A549 (cell line): ENCODE data around the gene RABGAP1L. TPM values are rescaled to one million over a fixed set of nuclear protein-coding genes. Genes with fewer than 3 reads are reported as not detected.

Experiments used
- ATAC-seq, 2 experiments: fragments of 200-7000 bp in 1 of 2; fragments of >200 bp in 1 of 2; cut with Nextera tagmentation in 1 of 2; cut with Tn5 transposase in 1 of 2; 3 replicates each; pipeline versions ENCODE4 v1.8.0 to v1.9.1; 2018 to 2020; ENCODE audit warnings: mild to moderate bottlenecking in 1 of 2, moderate library complexity in 1 of 2
- CTCF ChIA-PET: fragments of 300-600 bp; sonication (Branson Sonifier 250); formaldehyde crosslinking; extraction: SDS; loops from one replicate; lab custom pipeline; 2021; ENCODE audit warnings: antibody characterized with exemption, inconsistent platforms; lab: Yijun Ruan, JAX
- POLR2A ChIA-PET: fragments of 350-600 bp; formaldehyde crosslinking; extraction: SDS; loops from one replicate; lab custom pipeline; 2021; ENCODE audit warnings: antibody characterized with exemption, inconsistent platforms; lab: Yijun Ruan, JAX
- DNase-seq, 2 experiments: peaks; one replicate each; pipeline versions ENCODE4 v3.0.0 to v3.0.0-alpha.2; 2011 to 2016; ENCODE audit warnings: low read depth in 1 of 2, low spot score in 1 of 2
- FAIRE-seq: peaks from 2 replicates; lab custom pipeline; 2011; peaks lifted over from hg19 to GRCh38; lab: Jason Lieb, UNC
- H3K27ac ChIP-seq, 2 experiments: fragments of >200 bp; sonication (Bioruptor Twin); formaldehyde crosslinking; 3 replicates each; pipeline ENCODE4 v1.5.1; 2016 to 2017
- H3K4me1 ChIP-seq: fragments of >200 bp; sonication (Bioruptor Twin); formaldehyde crosslinking; 3 replicates; pipeline ENCODE4 v1.6.1; 2016
- H3K4me2 ChIP-seq: fragments of >200 bp; sonication (Bioruptor Twin); formaldehyde crosslinking; 3 replicates; pipeline ENCODE4 v1.6.1; 2016
- H3K4me3 ChIP-seq: fragments of >200 bp; sonication (Bioruptor Twin); formaldehyde crosslinking; 3 replicates; pipeline ENCODE4 v1.5.1; 2016
- H3K9me3 ChIP-seq: fragments of >200 bp; sonication (Bioruptor Twin); formaldehyde crosslinking; 3 replicates; pipeline ENCODE4 v1.6.1; 2016
- CHD2 ChIP-seq: fragments of 150-350 bp; IDR thresholded peaks from 2 replicates; pipeline ENCODE4 v1.6.1; 2014; ENCODE audit warnings: low read length; ENCODE audit not compliant: partially characterized antibody
- HEYL ChIP-seq: fragments of 250-450 bp; sonication (Bioruptor Pico); IDR thresholded peaks from 2 replicates; pipeline ENCODE4 v1.8.0; 2021; ENCODE audit warnings: mild to moderate bottlenecking, moderate library complexity
- HOXA7 ChIP-seq: fragments of 250-450 bp; sonication (Bioruptor Pico); IDR thresholded peaks from 2 replicates; pipeline ENCODE4 v1.5.0; 2020; ENCODE audit warnings: mild to moderate bottlenecking, moderate library complexity
- HOXB5 ChIP-seq: fragments of 250-450 bp; sonication (Bioruptor Pico); IDR thresholded peaks from 2 replicates; pipeline ENCODE4 v1.5.0; 2020; ENCODE audit warnings: mild to moderate bottlenecking, moderate library complexity
- JUN ChIP-seq, 2 experiments: fragments of >200 bp; sonication (Bioruptor Twin); formaldehyde crosslinking; IDR thresholded peaks; 2 replicates in 1 of 2; 3 replicates in 1 of 2; pipeline ENCODE4 v1.6.1; 2016 to 2017
- JUNB ChIP-seq: fragments of >200 bp; sonication (Bioruptor Twin); formaldehyde crosslinking; IDR thresholded peaks from 2 replicates; pipeline ENCODE4 v1.6.1; 2016
- KDM1A ChIP-seq: fragments of 200-600 bp; sonication (generic); IDR thresholded peaks from 2 replicates; pipeline ENCODE4 v1.6.1; 2016; ENCODE audit warnings: low read depth, mild to moderate bottlenecking
- KDM5A ChIP-seq: fragments of 200-600 bp; sonication (generic); IDR thresholded peaks from 2 replicates; pipeline ENCODE4 v1.6.1; 2016; ENCODE audit warnings: antibody characterized with exemption, mild to moderate bottlenecking
- NPAS2 ChIP-seq: fragments of 250-450 bp; sonication (Bioruptor Pico); IDR thresholded peaks from 2 replicates; pipeline ENCODE4 v1.8.0; 2022; ENCODE audit warnings: mild to moderate bottlenecking, moderate library complexity, borderline replicate concordance
- RAD21 ChIP-seq, 2 experiments: fragments of >200 bp in 1 of 2; sonication (Bioruptor Twin) in 1 of 2; formaldehyde crosslinking in 1 of 2; IDR thresholded peaks in 1 of 2; conservative IDR thresholded peaks in 1 of 2; 2 replicates in 1 of 2; 3 replicates in 1 of 2; pipeline ENCODE4 v1.6.1; 2012 to 2018; ENCODE audit warnings: inconsistent platforms in 1 of 2
- RCOR1 ChIP-seq: fragments of 150-350 bp; IDR thresholded peaks from 2 replicates; pipeline ENCODE4 v1.6.1; 2014; ENCODE audit warnings: antibody characterized with exemption, low read length, low read depth
- RFX5 ChIP-seq: fragments of 450-650 bp; IDR thresholded peaks from 2 replicates; pipeline ENCODE4 v1.7.1; 2014; ENCODE audit warnings: antibody characterized with exemption, mild to moderate bottlenecking, moderate library complexity
- TFCP2L1 ChIP-seq: fragments of 250-450 bp; sonication (Bioruptor Pico); IDR thresholded peaks from 2 replicates; pipeline ENCODE4 v1.5.0; 2021; ENCODE audit warnings: mild to moderate bottlenecking
- WGBS: methylation state at CpG from one replicate; pipeline ENCODE4 v1.1.6; 2017; ENCODE audit errors: missing lambda C conversion rate; 5-methylcytosine and 5-hydroxymethylcytosine counted together
- polyA plus RNA-seq, 4 experiments: library from polyadenylated mRNA; depleted of rRNA in 3 of 4; stranded (reverse); fragments of >200 nt; fragmentation: RNase III in 1 of 4; extraction: RNeasy Plus Mini Kit Qiagen cat#74134 plus additional on column Dnase treatment in 1 of 4; gene quantifications; 2 replicates in 3 of 4; 3 replicates in 1 of 4; pipeline ENCODE4 v1.2.3, GENCODE V29; 2011 to 2017
- TF ChIP-seq, protein P1 (sequence below): fragments of 450-650 bp; IDR thresholded peaks from 2 replicates; pipeline ENCODE4 v1.6.1; 2014; ENCODE audit warnings: antibody characterized with exemption
- TF ChIP-seq, protein P2 (sequence below): fragments of >200 bp; sonication (Bioruptor Twin); formaldehyde crosslinking; IDR thresholded peaks from 3 replicates; pipeline ENCODE4 v1.5.1; 2016
- TF ChIP-seq, protein P3 (sequence below): fragments of >200 bp; sonication (Bioruptor Twin); formaldehyde crosslinking; IDR thresholded peaks from 3 replicates; pipeline ENCODE4 v1.6.1; 2016
- TF ChIP-seq, protein P4 (sequence below): fragments of 200-600 bp; sonication (generic); IDR thresholded peaks from 2 replicates; pipeline ENCODE4 v1.6.1; 2016; ENCODE audit warnings: antibody characterized with exemption, mild to moderate bottlenecking, moderate library complexity

Gene RABGAP1L
- polyA plus RNA-seq, 2 of the 4 experiments (the other 2 are of a cell fraction), result 8.2 to 18.6 TPM

DNA sequence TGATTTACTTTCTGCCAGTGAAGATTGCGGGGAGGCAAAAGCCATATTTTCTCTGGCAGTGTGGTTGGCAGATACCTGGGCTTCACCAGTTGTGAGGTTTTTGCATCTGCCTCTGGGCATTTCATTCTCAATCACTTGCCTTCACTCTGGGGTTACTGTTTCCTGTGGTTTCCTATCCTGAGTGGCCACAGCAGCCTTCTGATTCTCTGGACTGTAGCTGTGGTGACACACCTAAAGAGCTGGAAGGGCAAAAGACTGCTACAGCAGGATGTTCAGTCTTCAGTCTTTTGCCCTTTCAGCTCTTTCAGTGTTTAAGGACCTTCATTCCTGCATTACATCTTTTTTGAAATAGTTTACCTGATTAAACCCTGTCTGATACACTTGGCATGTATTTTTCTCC, 237.9 kb downstream of the RABGAP1L start:
- H3K9me3 ChIP-seq, result no peaks in the 10 kb centered on the region
- POLR2A ChIA-PET, result no interaction called here
- CTCF ChIA-PET, result interaction anchor here (0.7 kb wide), 1 partner anchor 68 kb away, joined by 3 read pairs; no protein-coding TSS in a partner anchor
- WGBS, result 92% methylated on average over 1 of the region's 1 CpG
- TF ChIP-seq HOXA7 (CRISPR knock-in tag), result no peak
- TF ChIP-seq NPAS2 (CRISPR knock-in tag), result no peak
- no peak for TF ChIP-seq RCOR1
- TF ChIP-seq, protein P1, sequence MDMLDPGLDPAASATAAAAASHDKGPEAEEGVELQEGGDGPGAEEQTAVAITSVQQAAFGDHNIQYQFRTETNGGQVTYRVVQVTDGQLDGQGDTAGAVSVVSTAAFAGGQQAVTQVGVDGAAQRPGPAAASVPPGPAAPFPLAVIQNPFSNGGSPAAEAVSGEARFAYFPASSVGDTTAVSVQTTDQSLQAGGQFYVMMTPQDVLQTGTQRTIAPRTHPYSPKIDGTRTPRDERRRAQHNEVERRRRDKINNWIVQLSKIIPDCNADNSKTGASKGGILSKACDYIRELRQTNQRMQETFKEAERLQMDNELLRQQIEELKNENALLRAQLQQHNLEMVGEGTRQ, result no peak
- no peak for TF ChIP-seq KDM5A
- TF ChIP-seq CHD2, result no peak
- TF ChIP-seq, protein P2, sequence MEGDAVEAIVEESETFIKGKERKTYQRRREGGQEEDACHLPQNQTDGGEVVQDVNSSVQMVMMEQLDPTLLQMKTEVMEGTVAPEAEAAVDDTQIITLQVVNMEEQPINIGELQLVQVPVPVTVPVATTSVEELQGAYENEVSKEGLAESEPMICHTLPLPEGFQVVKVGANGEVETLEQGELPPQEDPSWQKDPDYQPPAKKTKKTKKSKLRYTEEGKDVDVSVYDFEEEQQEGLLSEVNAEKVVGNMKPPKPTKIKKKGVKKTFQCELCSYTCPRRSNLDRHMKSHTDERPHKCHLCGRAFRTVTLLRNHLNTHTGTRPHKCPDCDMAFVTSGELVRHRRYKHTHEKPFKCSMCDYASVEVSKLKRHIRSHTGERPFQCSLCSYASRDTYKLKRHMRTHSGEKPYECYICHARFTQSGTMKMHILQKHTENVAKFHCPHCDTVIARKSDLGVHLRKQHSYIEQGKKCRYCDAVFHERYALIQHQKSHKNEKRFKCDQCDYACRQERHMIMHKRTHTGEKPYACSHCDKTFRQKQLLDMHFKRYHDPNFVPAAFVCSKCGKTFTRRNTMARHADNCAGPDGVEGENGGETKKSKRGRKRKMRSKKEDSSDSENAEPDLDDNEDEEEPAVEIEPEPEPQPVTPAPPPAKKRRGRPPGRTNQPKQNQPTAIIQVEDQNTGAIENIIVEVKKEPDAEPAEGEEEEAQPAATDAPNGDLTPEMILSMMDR, result no peak
- TF ChIP-seq HEYL (CRISPR knock-in tag), result no peak
- TF ChIP-seq, protein P3, sequence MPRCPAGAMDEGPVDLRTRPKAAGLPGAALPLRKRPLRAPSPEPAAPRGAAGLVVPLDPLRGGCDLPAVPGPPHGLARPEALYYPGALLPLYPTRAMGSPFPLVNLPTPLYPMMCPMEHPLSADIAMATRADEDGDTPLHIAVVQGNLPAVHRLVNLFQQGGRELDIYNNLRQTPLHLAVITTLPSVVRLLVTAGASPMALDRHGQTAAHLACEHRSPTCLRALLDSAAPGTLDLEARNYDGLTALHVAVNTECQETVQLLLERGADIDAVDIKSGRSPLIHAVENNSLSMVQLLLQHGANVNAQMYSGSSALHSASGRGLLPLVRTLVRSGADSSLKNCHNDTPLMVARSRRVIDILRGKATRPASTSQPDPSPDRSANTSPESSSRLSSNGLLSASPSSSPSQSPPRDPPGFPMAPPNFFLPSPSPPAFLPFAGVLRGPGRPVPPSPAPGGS, result no peak
- no peak for TF ChIP-seq RAD21 (conservative IDR thresholded peaks at IDR 0.05 in 1 of 2, IDR thresholded peaks at IDR 0.05 in 1 of 2)
- ATAC-seq, result no peak
- FAIRE-seq, result no peak
- DNase-seq, result no peak
- no peak overlapping the region for H3K4me2 ChIP-seq
- H3K27ac ChIP-seq, result no peak overlapping the region
- H3K4me1 ChIP-seq, result no peaks in the 10 kb centered on the region
- no peak overlapping the region for H3K4me3 ChIP-seq

DNA sequence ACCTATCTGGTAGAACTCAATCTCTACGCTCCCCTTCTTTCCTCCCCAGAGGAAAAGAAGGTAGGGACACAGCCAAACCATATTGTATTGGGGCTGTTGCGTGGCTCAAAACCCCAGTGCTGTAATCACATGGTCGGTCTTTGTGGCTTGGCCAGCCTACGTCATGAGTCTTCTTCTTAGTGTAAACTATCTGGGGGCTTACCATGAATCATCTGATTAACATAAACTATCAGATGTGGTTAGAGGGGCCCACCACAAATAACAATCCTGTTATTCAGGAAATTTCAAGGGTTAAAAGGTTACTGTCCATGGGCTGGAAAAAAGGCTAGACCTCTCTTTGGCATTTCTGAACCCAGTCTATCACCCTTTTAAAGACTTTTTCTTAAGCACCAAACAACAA, 238.9 kb downstream of the RABGAP1L start:
- ATAC-seq (no peak), DNase-seq (no peak), FAIRE-seq (no peak)
- no peak for TF ChIP-seq TFCP2L1 (CRISPR knock-in tag)
- no peak for TF ChIP-seq KDM1A
- TF ChIP-seq, protein P4, sequence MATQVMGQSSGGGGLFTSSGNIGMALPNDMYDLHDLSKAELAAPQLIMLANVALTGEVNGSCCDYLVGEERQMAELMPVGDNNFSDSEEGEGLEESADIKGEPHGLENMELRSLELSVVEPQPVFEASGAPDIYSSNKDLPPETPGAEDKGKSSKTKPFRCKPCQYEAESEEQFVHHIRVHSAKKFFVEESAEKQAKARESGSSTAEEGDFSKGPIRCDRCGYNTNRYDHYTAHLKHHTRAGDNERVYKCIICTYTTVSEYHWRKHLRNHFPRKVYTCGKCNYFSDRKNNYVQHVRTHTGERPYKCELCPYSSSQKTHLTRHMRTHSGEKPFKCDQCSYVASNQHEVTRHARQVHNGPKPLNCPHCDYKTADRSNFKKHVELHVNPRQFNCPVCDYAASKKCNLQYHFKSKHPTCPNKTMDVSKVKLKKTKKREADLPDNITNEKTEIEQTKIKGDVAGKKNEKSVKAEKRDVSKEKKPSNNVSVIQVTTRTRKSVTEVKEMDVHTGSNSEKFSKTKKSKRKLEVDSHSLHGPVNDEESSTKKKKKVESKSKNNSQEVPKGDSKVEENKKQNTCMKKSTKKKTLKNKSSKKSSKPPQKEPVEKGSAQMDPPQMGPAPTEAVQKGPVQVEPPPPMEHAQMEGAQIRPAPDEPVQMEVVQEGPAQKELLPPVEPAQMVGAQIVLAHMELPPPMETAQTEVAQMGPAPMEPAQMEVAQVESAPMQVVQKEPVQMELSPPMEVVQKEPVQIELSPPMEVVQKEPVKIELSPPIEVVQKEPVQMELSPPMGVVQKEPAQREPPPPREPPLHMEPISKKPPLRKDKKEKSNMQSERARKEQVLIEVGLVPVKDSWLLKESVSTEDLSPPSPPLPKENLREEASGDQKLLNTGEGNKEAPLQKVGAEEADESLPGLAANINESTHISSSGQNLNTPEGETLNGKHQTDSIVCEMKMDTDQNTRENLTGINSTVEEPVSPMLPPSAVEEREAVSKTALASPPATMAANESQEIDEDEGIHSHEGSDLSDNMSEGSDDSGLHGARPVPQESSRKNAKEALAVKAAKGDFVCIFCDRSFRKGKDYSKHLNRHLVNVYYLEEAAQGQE, result no peak
- no peak for TF ChIP-seq NPAS2 (CRISPR knock-in tag)
- no peak for TF ChIP-seq HOXB5 (CRISPR knock-in tag)
- no peak for TF ChIP-seq RFX5
- TF ChIP-seq JUN (IDR thresholded peaks at IDR 0.05), result no peak
- no peak for TF ChIP-seq JUNB
- Histone ChIP-seq H3K27ac (no peak overlapping the region), H3K4me2 (no peak overlapping the region), H3K4me1 (no peaks in the 10 kb centered on the region), H3K9me3 (no peaks in the 10 kb centered on the region), H3K4me3 (no peak overlapping the region)
- ChIA-PET CTCF (no interaction called here), POLR2A (no interaction called here)
- WGBS, result 90% methylated on average over 4 of the region's 4 CpGs
